Parathyroid adenoma (tissue), 2 donors: ENCODE data around the gene CFAP46.

Experiments used
- H2AFZ ChIP-seq: fragments of 300-600 bp; sonication (generic); one replicate; pipeline ENCODE4 v1.7.0; 2017; ENCODE audit warnings: antibody characterized with exemption, mild to moderate bottlenecking
- H3K27ac ChIP-seq: fragments of 300-600 bp; sonication (generic); one replicate; pipeline ENCODE4 v1.7.0; 2017
- H3K27me3 ChIP-seq: fragments of 300-600 bp; sonication (generic); one replicate; pipeline ENCODE4 v1.7.0; 2017; ENCODE audit warnings: low read length; ENCODE audit not compliant: control insufficient read depth, insufficient read depth
- H3K36me3 ChIP-seq: fragments of 300-600 bp; sonication (generic); one replicate; pipeline ENCODE4 v1.7.0; 2017; ENCODE audit warnings: low read length; ENCODE audit not compliant: control insufficient read depth, insufficient read depth
- H3K4me1 ChIP-seq: fragments of 300-600 bp; sonication (generic); one replicate; pipeline ENCODE4 v1.7.0; 2017; ENCODE audit warnings: control low read depth
- H3K4me2 ChIP-seq: fragments of 300-600 bp; sonication (generic); one replicate; pipeline ENCODE4 v1.7.0; 2017; ENCODE audit warnings: low read length
- H3K4me3 ChIP-seq: fragments of 300-600 bp; sonication (generic); one replicate; pipeline ENCODE4 v1.7.0; 2017; ENCODE audit warnings: low read depth, low read length
- H3K79me2 ChIP-seq: fragments of 300-600 bp; sonication (generic); one replicate; pipeline ENCODE4 v1.7.0; 2017; ENCODE audit warnings: control low read depth
- H3K9ac ChIP-seq: fragments of 300-600 bp; sonication (generic); one replicate; pipeline ENCODE4 v1.7.0; 2017; ENCODE audit warnings: mild to moderate bottlenecking
- H3K9me3 ChIP-seq: fragments of 300-600 bp; sonication (generic); one replicate; pipeline ENCODE4 v1.7.0; 2017; ENCODE audit warnings: low read length; ENCODE audit not compliant: control insufficient read depth
- CTCF ChIP-seq: fragments of 300-600 bp; sonication (generic); IDR thresholded peaks from one replicate; pipeline ENCODE4 v1.7.0; 2017; ENCODE audit warnings: antibody characterized with exemption, mild to moderate bottlenecking
- donor health status: primary hyperparathyroidism.

CFAP46 gene

GRCh38 chr10:132779549-132780294 is 162.6 kb downstream of the CFAP46 start:
- Histone ChIP-seq H3K9me3 (no peaks in the 10 kb centered on the region), H3K4me3 (no peak overlapping the region), H2AFZ (no peak overlapping the region), H3K36me3 (no peaks in the 10 kb centered on the region), H3K79me2 (no peaks in the 10 kb centered on the region), H3K4me1 (no peaks in the 10 kb centered on the region), H3K4me2 (no peak overlapping the region), H3K27ac (no peak overlapping the region), H3K9ac (no peak overlapping the region), H3K27me3 (peaks cover 4% of the 10 kb centered on the region)
- TF ChIP-seq CTCF, result no peak

- H3K9me3 ChIP-seq, result no peaks in the 10 kb centered on the region
- no peaks in the 10 kb centered on the region for H3K36me3 ChIP-seq
- no peaks in the 10 kb centered on the region for H3K79me2 ChIP-seq
- H3K27me3 ChIP-seq, result no peaks in the 10 kb centered on the region
- H2AFZ ChIP-seq, result no peak overlapping the region
- H3K4me3 ChIP-seq, result no peak overlapping the region
- no peak for TF ChIP-seq CTCF
- H3K9ac ChIP-seq, result no peak overlapping the region
- no peak overlapping the region for H3K4me2 ChIP-seq
- H3K27ac ChIP-seq, result no peak overlapping the region
- H3K4me1 ChIP-seq, result no peaks in the 10 kb centered on the region
Measured at GRCh38 chr10:132777441-132777840, 164.9 kb downstream of the CFAP46 start.

- H3K9me3 ChIP-seq, result no peaks in the 10 kb centered on the region
- H3K27me3 ChIP-seq, result no peaks in the 10 kb centered on the region
- no peaks in the 10 kb centered on the region for H3K79me2 ChIP-seq
- no peak overlapping the region for H2AFZ ChIP-seq
- no peak overlapping the region for H3K4me3 ChIP-seq
- H3K4me2 ChIP-seq, result no peak overlapping the region
- H3K36me3 ChIP-seq, result no peaks in the 10 kb centered on the region
- TF ChIP-seq CTCF, result no peak
- no peak overlapping the region for H3K27ac ChIP-seq
- H3K9ac ChIP-seq, result no peak overlapping the region
- H3K4me1 ChIP-seq, result no peaks in the 10 kb centered on the region
Measured at GRCh38 chr10:132776821-132777220, 165.5 kb downstream of the CFAP46 start.

GRCh38 chr10:132776186-132776585 is 166.2 kb downstream of the CFAP46 start:
- no peak overlapping the region for H3K9ac ChIP-seq
- no peak overlapping the region for H3K4me3 ChIP-seq
- H3K36me3 ChIP-seq, result no peaks in the 10 kb centered on the region
- H3K27ac ChIP-seq, result no peak overlapping the region
- TF ChIP-seq CTCF, result no peak
- H3K27me3 ChIP-seq, result no peaks in the 10 kb centered on the region
- no peaks in the 10 kb centered on the region for H3K9me3 ChIP-seq
- H3K4me1 ChIP-seq, result no peaks in the 10 kb centered on the region
- H3K79me2 ChIP-seq, result no peaks in the 10 kb centered on the region
- H3K4me2 ChIP-seq, result no peak overlapping the region
- H2AFZ ChIP-seq, result no peak overlapping the region
